Fibroblast of the conjunctiva (primary cell): ENCODE data around the gene DNAJC3.
A peak's percentile ranks its signal among the peaks of the same experiment; 100 is the strongest.
"Not testable (repeated sequence)": the region's sequence is repeated elsewhere in the genome, so short reads cannot be mapped to it uniquely, and the experiment has no call there.

ENCODE experiments used
- DNase-seq: peaks from one replicate; pipeline ENCODE4 v3.0.0-alpha.2; 2010; ENCODE audit warnings: low read depth

The DNAJC3 gene, protein sequence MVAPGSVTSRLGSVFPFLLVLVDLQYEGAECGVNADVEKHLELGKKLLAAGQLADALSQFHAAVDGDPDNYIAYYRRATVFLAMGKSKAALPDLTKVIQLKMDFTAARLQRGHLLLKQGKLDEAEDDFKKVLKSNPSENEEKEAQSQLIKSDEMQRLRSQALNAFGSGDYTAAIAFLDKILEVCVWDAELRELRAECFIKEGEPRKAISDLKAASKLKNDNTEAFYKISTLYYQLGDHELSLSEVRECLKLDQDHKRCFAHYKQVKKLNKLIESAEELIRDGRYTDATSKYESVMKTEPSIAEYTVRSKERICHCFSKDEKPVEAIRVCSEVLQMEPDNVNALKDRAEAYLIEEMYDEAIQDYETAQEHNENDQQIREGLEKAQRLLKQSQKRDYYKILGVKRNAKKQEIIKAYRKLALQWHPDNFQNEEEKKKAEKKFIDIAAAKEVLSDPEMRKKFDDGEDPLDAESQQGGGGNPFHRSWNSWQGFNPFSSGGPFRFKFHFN

GRCh38 chr13:95676762-95677563 is at the start of gene DNAJC3:
DNAJC3 (plus strand) TSS chr13:95677139; CDS start chr13:95677256, 117 bp downstream.
- peak; percentile 94 for DNase-seq

GRCh38 chr13:95627590-95627989 is 49.3 kb upstream of the DNAJC3 start:
- no peak for DNase-seq

DNA sequence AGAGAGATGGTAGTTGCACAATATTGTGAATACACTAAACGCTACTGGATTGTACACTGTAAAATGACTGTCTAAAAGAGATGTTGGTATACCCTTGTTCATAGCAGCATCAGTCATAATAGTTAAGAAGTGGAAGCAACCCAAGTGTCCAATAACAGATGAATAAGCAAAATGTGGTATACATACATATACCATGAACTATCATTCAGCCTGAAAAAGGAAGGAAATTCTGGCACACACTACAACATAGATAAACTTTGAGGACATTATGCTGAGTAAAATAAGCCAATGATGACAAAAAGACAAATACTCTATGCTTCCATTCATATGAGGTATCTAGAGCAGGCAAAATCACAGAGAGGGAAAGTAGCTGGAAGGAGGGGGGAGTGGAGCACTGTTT is 48.5 kb upstream of the DNAJC3 start:
- DNase-seq, result no peak

- no peak for DNase-seq
These were observed 47.9 kb upstream of the DNAJC3 start for GRCh38 chr13:95629071-95629470.

DNA sequence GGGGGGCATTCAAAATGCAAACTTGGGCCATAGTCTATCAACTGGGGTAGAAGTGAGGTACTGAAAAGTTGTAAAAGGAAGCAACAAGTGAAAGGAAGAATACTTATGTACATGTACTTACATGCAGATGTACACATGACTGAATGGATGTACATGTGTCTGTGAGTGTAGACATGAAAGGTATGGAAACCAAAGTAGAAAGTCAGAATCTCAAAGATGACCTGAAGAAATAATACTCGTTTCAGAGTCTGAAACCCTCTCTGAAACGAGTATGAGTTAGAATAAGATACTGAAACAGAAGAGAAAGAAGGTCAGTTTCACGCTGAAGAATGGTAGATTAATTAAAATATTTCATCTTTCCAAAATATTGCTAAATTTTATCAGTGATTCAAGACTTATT is 46.3 kb upstream of the DNAJC3 start:
- no peak for DNase-seq

- DNase-seq, result no peak
These were observed 40.1 kb upstream of the DNAJC3 start for GRCh38 chr13:95636853-95637252.

- no peak for DNase-seq
These were observed 35.5 kb upstream of the DNAJC3 start for GRCh38 chr13:95641291-95642027.

DNA sequence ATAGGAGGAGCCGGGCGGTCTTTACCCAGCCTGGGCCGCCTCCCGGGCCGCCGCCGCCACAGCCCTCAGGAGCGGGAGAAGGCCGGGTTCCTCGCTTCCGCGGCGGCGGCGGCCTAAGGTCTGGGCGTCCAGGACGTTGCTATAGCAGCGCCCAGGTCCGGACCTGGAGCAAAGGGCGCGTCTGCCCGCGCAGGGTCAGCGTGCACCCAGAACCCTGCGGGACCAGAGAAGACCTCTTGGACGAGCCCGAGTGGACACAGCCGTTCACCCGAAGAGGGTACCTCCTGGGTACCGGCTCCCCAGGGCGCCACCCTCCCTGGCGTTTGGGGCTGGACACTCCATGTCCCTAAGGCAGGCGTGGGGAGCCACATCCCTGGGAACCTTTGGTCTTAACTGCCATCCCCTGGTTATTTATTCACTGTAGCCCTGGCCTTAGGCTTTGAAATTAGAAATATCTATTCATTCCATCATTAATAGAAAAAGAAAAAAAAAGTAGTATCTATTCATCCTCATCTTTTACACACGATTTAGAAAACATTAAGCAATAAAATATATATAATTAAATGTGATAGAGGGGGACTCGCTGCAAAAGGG is 34.8 kb upstream of the DNAJC3 start:
- no peak for DNase-seq

DNA sequence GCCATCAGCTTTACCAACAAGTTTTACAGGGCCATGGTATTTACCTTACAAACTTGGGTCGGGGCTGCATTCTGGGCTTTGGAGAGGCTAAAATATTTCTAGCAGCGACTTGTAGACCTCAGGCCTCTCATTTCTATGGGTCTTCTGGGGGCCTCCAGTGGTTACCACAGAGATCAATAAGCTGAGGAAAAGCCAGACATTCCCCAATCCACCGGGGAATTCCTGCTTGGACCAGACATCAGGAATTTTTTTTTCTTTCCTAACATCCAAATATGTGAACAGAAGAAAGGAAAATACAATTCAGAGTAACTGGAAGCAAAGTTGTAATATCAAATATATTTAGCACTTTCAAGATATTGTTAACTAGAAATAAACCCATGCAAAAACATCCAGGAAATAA is 33.9 kb upstream of the DNAJC3 start:
- DNase-seq, result no peak

- DNase-seq, result no peak
These were observed 33.4 kb upstream of the DNAJC3 start for GRCh38 chr13:95643571-95643935.

- no peak for DNase-seq
These were observed 32.9 kb upstream of the DNAJC3 start for GRCh38 chr13:95643936-95644598.

- DNase-seq, result peak; percentile 81
These were observed 32.3 kb upstream of the DNAJC3 start, which contains the start of gene DZIP1 for GRCh38 chr13:95644601-95645052. DZIP1 (minus strand) TSS chr13:95644706; CDS start chr13:95642029, 2,677 bp downstream.

GRCh38 chr13:95647321-95647720 is 29.6 kb upstream of the DNAJC3 start:
- no peak for DNase-seq

DNA sequence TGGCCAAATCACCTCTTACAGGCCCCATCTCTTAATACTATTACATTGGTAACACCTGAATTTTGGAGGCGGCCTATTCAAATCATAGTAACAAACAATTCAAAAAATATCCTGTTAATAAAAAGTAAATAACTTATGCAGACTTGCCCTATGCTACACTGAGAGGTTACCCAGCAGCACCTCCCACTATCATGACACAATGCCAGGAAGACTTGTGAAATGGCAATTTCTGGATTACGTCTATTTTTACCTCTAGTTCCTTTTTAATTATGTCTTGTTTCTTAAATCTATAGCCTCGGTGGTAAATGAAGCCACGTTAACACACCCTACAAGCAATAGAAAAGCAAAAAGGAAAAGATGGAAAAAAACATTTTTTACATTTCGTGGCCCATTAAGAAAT is 26.2 kb upstream of the DNAJC3 start:
- DNase-seq, result no peak

DNA sequence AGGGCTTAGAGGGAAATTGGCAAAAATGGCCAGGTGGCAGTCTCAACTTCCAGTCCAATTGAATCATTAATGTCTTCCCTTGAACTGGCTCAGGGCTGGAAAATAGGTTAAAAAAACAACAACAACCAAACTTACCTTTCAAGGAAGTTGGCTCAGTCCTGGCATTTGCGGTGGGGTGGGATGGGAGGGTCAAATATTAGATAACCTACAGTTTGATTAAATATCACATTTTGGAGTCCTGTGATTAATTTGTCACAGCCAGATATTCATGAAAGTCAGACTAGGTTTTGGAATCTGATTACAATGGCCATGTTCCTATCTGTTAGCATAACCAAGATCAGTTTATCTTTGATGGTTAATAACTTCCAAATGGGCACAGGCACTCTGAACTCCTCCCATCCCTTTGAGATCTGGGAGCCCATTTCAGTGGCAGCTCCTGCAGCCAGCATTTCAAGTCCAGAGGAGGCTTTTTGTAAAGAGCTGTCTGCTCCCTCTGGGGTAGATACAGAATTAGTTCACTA is 24.6 kb upstream of the DNAJC3 start:
- no peak for DNase-seq

DNA sequence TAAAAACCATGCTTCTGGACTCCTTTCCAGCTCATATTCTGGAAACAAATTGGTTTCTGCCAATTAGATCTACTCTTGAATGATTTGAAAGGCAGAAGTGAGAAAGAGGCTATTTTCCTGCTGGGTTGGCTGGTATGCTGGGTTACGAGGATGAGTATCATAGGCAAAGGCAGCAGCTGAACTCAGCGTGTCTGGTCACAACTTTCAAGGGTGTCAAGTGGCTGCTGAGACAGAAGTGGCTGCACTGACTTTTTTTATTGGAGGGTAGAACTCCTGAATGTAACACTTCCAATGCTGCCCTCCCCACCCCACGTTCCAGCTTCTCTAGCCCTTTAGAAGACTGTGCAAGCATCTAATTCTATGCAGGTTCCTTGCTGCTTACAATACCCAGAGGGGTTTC is 24.1 kb upstream of the DNAJC3 start:
- DNase-seq, result no peak

- DNase-seq, result no peak
These were observed 20.4 kb upstream of the DNAJC3 start for GRCh38 chr13:95656386-95657015.

- no peak for DNase-seq
These were observed 17.4 kb upstream of the DNAJC3 start for GRCh38 chr13:95659500-95659899.

GRCh38 chr13:95660981-95661581 is 15.9 kb upstream of the DNAJC3 start:
- DNase-seq, result no peak

GRCh38 chr13:95667235-95667634 is 9.7 kb upstream of the DNAJC3 start:
- DNase-seq, result not testable (repeated sequence)
